ENCODE data around the gene ATG2B.
"Not testable (repeated sequence)": the region's sequence is repeated elsewhere in the genome, so short reads cannot be mapped to it uniquely, and the experiment has no call there.

Gene ATG2B

DNA sequence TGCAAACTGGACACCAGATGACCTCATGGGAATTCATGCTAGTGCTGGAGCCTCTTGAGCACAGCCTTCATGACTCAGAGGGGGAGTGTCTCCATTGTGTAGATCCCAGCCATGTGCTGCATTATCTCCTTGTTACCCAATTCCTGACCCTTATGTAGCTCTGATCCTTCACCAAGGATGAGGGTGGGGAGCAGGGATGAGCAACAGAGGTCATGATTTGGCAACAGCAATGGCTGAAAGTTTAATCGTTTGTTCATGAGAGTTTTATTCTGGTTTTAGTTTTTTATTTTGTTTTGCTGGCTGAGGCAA, 116.6 kb downstream of the ATG2B start:
- Histone ChIP-seq H3K4me2 (ENCODE audit: low read length) (no peak overlapping the region), H3K23ac (ENCODE audit: low read length) (no peak overlapping the region), H3K4me3 (ENCODE audit: low read length) (no peak overlapping the region), H2BK120ac (ENCODE audit: low read depth, low read length) (no peak overlapping the region), H2AK5ac (ENCODE audit: low read length) (no peak overlapping the region), H3K79me2 (ENCODE audit: control insufficient read depth, insufficient read depth, low read length) (no peaks in the 10 kb centered on the region), H3K27me3 (ENCODE audit: insufficient read depth, low read length, poor library complexity) (no peaks in the 10 kb centered on the region), H3K9ac (ENCODE audit: low read length) (no peak overlapping the region), H3K56ac (ENCODE audit: low read length) (no peak overlapping the region), H3K18ac (ENCODE audit: low read length) (no peak overlapping the region), H3K79me1 (ENCODE audit: low read length) (no peaks in the 10 kb centered on the region), H2BK15ac (replicated peaks; ENCODE audit: low read depth) (no peak overlapping the region), H3K4ac (ENCODE audit: low read depth, low read length) (no peak overlapping the region), H2BK5ac (ENCODE audit: low read length) (no peak overlapping the region), H3K4me1 (ENCODE audit: control insufficient read depth, low read depth, low read length) (no peaks in the 10 kb centered on the region), H3K27ac (ENCODE audit: low read depth, low read length) (no peak overlapping the region), H4K8ac (ENCODE audit: low read depth, low read length) (no peak overlapping the region), H3K36me3 (ENCODE audit: control insufficient read depth, insufficient read depth, low read length) (no peaks in the 10 kb centered on the region), H4K5ac (ENCODE audit: low read length) (no peak overlapping the region)
- peak; percentile 55 for DNase-seq
- no CpG with 5 or more reads among the region's 1 CpG for WGBS (ENCODE audit: extremely low coverage, insufficient coverage, low lambda C conversion rate)

DNA sequence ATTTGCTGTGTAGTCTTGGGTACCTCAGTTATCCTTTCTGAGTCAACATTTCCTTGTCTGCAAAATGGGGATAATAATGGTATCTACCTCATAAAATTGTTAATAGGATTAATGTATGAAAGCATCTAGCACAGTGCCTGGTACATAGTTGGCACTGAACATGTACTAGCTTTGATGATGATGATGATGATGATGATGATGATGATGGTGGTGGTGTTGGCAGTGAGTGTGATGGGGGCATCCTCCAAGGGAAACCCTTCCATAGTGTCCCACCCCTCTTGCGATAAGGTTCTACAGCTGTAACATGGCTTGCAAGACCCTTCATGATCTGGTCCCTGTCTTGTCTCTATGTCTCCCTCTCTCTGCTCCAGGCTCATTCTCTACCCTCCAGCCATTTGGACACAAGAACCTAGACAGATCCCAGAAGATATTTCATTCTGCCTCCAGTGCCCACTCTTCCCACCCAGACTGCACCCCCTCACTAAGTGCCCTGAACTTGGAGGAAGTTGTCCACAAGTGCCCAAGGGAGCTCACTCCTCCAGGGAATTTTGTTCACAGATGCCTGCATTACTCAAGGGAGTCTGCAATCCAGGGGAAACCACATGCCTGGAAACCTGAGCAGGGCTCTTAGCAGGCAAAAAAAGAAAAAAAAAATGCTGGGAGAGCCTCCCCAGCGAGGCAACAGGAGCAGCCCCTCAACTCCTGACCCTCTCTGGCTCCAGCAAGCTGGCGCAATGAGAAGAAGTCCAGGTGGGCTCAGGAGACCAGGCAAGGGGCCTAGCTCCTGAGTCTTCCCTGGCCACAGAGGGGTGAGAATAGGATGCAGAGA, 117.2 kb downstream of the ATG2B start:
- Histone ChIP-seq H3K36me3 (ENCODE audit: control insufficient read depth, insufficient read depth, low read length) (no peaks in the 10 kb centered on the region), H3K18ac (ENCODE audit: low read length) (no peak overlapping the region), H2AK5ac (ENCODE audit: low read length) (no peak overlapping the region), H2BK5ac (ENCODE audit: low read length) (no peak overlapping the region), H3K9ac (ENCODE audit: low read length) (no peak overlapping the region), H2BK15ac (replicated peaks; ENCODE audit: low read depth) (no peak overlapping the region), H3K79me2 (ENCODE audit: control insufficient read depth, insufficient read depth, low read length) (no peaks in the 10 kb centered on the region), H4K8ac (ENCODE audit: low read depth, low read length) (no peak overlapping the region), H3K27me3 (ENCODE audit: insufficient read depth, low read length, poor library complexity) (no peaks in the 10 kb centered on the region), H3K79me1 (ENCODE audit: low read length) (no peaks in the 10 kb centered on the region), H3K23ac (ENCODE audit: low read length) (no peak overlapping the region), H3K4ac (ENCODE audit: low read depth, low read length) (no peak overlapping the region), H3K4me3 (ENCODE audit: low read length) (no peak overlapping the region), H3K27ac (ENCODE audit: low read depth, low read length) (no peak overlapping the region), H2BK120ac (ENCODE audit: low read depth, low read length) (no peak overlapping the region), H4K5ac (ENCODE audit: low read length) (no peak overlapping the region), H3K4me1 (ENCODE audit: control insufficient read depth, low read depth, low read length) (no peaks in the 10 kb centered on the region), H3K56ac (ENCODE audit: low read length) (no peak overlapping the region), H3K4me2 (ENCODE audit: low read length) (no peak overlapping the region)
- no peak for DNase-seq
- no CpG with 5 or more reads among the region's 3 CpGs for WGBS (ENCODE audit: extremely low coverage, insufficient coverage, low lambda C conversion rate)

DNA sequence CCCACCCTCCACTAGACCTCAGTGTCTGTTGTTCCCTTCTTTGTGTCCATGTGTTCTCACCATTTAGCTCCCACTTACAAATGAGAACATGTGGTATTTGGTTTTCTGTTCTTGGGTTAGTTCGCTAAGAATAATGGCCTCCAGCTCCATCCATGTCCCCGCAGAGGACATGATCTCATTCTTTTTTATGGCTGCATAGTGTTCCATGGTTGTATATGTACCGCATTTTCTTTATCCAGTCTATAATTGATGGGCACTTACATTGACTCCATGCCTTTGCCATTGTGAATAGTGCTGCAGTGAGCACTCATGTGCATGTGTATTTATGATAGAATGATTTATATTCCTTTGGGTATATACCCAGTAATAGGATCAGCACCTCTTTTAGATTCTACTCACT, 118.1 kb downstream of the ATG2B start:
- not testable (repeated sequence) for H3K4me3 ChIP-seq (ENCODE audit: low read length); H4K5ac ChIP-seq (ENCODE audit: low read length); H3K4me2 ChIP-seq (ENCODE audit: low read length); H3K9ac ChIP-seq (ENCODE audit: low read length); H3K27me3 ChIP-seq (ENCODE audit: insufficient read depth, low read length, poor library complexity); H3K27ac ChIP-seq (ENCODE audit: low read depth, low read length); H2AK5ac ChIP-seq (ENCODE audit: low read length); H3K23ac ChIP-seq (ENCODE audit: low read length); H3K56ac ChIP-seq (ENCODE audit: low read length); H2BK5ac ChIP-seq (ENCODE audit: low read length); H3K4ac ChIP-seq (ENCODE audit: low read depth, low read length); H4K8ac ChIP-seq (ENCODE audit: low read depth, low read length); H3K36me3 ChIP-seq (ENCODE audit: control insufficient read depth, insufficient read depth, low read length); H3K4me1 ChIP-seq (ENCODE audit: control insufficient read depth, low read depth, low read length); H2BK120ac ChIP-seq (ENCODE audit: low read depth, low read length); H3K79me2 ChIP-seq (ENCODE audit: control insufficient read depth, insufficient read depth, low read length); H2BK15ac ChIP-seq (replicated peaks; ENCODE audit: low read depth); H3K18ac ChIP-seq (ENCODE audit: low read length); DNase-seq; H3K79me1 ChIP-seq (ENCODE audit: low read length)
- no CpG with 5 or more reads among the region's 3 CpGs for WGBS (ENCODE audit: extremely low coverage, insufficient coverage, low lambda C conversion rate)

DNA sequence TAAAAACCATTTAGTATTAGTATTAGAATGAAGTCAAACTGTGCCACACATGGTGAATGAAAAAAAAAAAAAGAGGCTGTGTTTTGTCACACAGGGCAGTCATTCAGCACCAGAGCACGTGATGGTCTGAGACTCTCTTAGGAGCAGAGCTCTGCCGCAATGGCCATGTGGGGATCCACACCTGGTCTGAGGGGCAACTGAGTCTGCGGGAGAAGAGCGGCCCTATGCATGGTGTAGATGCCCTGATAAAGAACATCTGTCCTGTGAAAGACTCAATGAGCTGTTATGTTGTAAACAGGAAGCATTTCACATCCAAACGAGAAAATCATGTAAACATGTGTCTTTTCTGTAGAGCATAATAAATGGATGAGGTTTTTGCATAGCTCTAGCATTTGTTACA, 119.4 kb downstream of the ATG2B start:
- Histone ChIP-seq H3K4me1 (ENCODE audit: control insufficient read depth, low read depth, low read length) (no peaks in the 10 kb centered on the region), H3K36me3 (ENCODE audit: control insufficient read depth, insufficient read depth, low read length) (no peaks in the 10 kb centered on the region), H3K27ac (ENCODE audit: low read depth, low read length) (no peak overlapping the region), H3K27me3 (ENCODE audit: insufficient read depth, low read length, poor library complexity) (no peaks in the 10 kb centered on the region), H3K4me2 (ENCODE audit: low read length) (no peak overlapping the region), H3K9ac (ENCODE audit: low read length) (no peak overlapping the region), H4K5ac (ENCODE audit: low read length) (no peak overlapping the region), H3K79me2 (ENCODE audit: control insufficient read depth, insufficient read depth, low read length) (no peaks in the 10 kb centered on the region), H3K56ac (ENCODE audit: low read length) (no peak overlapping the region), H4K8ac (ENCODE audit: low read depth, low read length) (no peak overlapping the region), H2AK5ac (ENCODE audit: low read length) (no peak overlapping the region), H3K18ac (ENCODE audit: low read length) (no peak overlapping the region), H2BK120ac (ENCODE audit: low read depth, low read length) (no peak overlapping the region), H2BK5ac (ENCODE audit: low read length) (no peak overlapping the region), H3K4me3 (ENCODE audit: low read length) (no peak overlapping the region), H3K4ac (ENCODE audit: low read depth, low read length) (no peak overlapping the region), H3K79me1 (ENCODE audit: low read length) (no peaks in the 10 kb centered on the region), H2BK15ac (replicated peaks; ENCODE audit: low read depth) (no peak overlapping the region), H3K23ac (ENCODE audit: low read length) (no peak overlapping the region)
- no CpG with 5 or more reads among the region's 5 CpGs for WGBS (ENCODE audit: extremely low coverage, insufficient coverage, low lambda C conversion rate)
- no peak for DNase-seq

DNA sequence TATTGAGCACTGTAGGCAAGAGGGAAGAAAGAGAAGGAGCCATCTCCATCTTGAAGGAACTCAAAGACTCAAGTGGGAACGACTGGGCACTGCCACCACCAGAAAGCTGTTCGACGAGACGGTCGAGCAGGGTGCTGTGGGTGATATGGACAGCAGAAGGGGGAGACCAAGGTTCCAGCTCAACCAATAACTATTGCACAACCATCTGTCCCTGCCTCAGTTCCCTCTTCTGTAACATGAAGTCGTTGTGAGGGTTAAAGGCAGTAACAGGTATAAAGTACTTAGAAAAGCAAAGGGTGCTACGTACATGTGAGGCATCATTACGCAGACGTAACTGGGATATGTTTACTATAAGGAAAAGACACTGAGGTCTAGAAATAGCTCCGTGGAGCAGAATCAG, 121.0 kb downstream of the ATG2B start:
- Histone ChIP-seq H3K56ac (ENCODE audit: low read length) (no peak overlapping the region), H3K79me1 (ENCODE audit: low read length) (no peaks in the 10 kb centered on the region), H2AK5ac (ENCODE audit: low read length) (no peak overlapping the region), H3K18ac (ENCODE audit: low read length) (no peak overlapping the region), H2BK15ac (replicated peaks; ENCODE audit: low read depth) (no peak overlapping the region), H3K23ac (ENCODE audit: low read length) (no peak overlapping the region), H3K36me3 (ENCODE audit: control insufficient read depth, insufficient read depth, low read length) (no peaks in the 10 kb centered on the region), H3K27me3 (ENCODE audit: insufficient read depth, low read length, poor library complexity) (no peaks in the 10 kb centered on the region), H3K9ac (ENCODE audit: low read length) (no peak overlapping the region), H2BK5ac (ENCODE audit: low read length) (no peak overlapping the region), H2BK120ac (ENCODE audit: low read depth, low read length) (no peak overlapping the region), H3K4me2 (ENCODE audit: low read length) (no peak overlapping the region), H4K8ac (ENCODE audit: low read depth, low read length) (no peak overlapping the region), H3K4me1 (ENCODE audit: control insufficient read depth, low read depth, low read length) (no peaks in the 10 kb centered on the region), H3K4ac (ENCODE audit: low read depth, low read length) (no peak overlapping the region), H3K79me2 (ENCODE audit: control insufficient read depth, insufficient read depth, low read length) (no peaks in the 10 kb centered on the region), H4K5ac (ENCODE audit: low read length) (no peak overlapping the region), H3K27ac (ENCODE audit: low read depth, low read length) (no peak overlapping the region), H3K4me3 (ENCODE audit: low read length) (no peak overlapping the region)
- WGBS (ENCODE audit: extremely low coverage, insufficient coverage, low lambda C conversion rate): no CpG with 5 or more reads among the region's 10 CpGs
- no peak for DNase-seq

DNA sequence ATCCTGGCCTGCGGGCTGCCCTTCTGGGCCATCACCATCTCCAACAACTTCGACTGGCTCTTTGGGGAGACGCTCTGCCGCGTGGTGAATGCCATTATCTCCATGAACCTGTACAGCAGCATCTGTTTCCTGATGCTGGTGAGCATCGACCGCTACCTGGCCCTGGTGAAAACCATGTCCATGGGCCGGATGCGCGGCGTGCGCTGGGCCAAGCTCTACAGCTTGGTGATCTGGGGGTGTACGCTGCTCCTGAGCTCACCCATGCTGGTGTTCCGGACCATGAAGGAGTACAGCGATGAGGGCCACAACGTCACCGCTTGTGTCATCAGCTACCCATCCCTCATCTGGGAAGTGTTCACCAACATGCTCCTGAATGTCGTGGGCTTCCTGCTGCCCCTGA, 122.5 kb downstream of the ATG2B start:
- no peak overlapping the region for H3K18ac ChIP-seq (ENCODE audit: low read length)
- H3K56ac ChIP-seq (ENCODE audit: low read length): no peak overlapping the region
- no peaks in the 10 kb centered on the region for H3K27me3 ChIP-seq (ENCODE audit: insufficient read depth, low read length, poor library complexity)
- no peak overlapping the region for H3K4ac ChIP-seq (ENCODE audit: low read depth, low read length)
- H3K79me1 ChIP-seq (ENCODE audit: low read length): no peaks in the 10 kb centered on the region
- H3K27ac ChIP-seq (ENCODE audit: low read depth, low read length): no peak overlapping the region
- no peak overlapping the region for H3K4me3 ChIP-seq (ENCODE audit: low read length)
- H2BK15ac ChIP-seq (replicated peaks; ENCODE audit: low read depth): no peak overlapping the region
- H3K9ac ChIP-seq (ENCODE audit: low read length): no peak overlapping the region
- no peak overlapping the region for H2BK120ac ChIP-seq (ENCODE audit: low read depth, low read length)
- no peak overlapping the region for H2BK5ac ChIP-seq (ENCODE audit: low read length)
- no peak overlapping the region for H2AK5ac ChIP-seq (ENCODE audit: low read length)
- no peak overlapping the region for H3K4me2 ChIP-seq (ENCODE audit: low read length)
- no peak overlapping the region for H3K23ac ChIP-seq (ENCODE audit: low read length)
- WGBS (ENCODE audit: extremely low coverage, insufficient coverage, low lambda C conversion rate): no CpG with 5 or more reads among the region's 18 CpGs
- DNase-seq: no peak
- H3K36me3 ChIP-seq (ENCODE audit: control insufficient read depth, insufficient read depth, low read length): no peaks in the 10 kb centered on the region
- peaks cover 4% of the 10 kb centered on the region for H3K4me1 ChIP-seq (ENCODE audit: control insufficient read depth, low read depth, low read length)
- H3K79me2 ChIP-seq (ENCODE audit: control insufficient read depth, insufficient read depth, low read length): no peaks in the 10 kb centered on the region
- no peak overlapping the region for H4K5ac ChIP-seq (ENCODE audit: low read length)
- no peak overlapping the region for H4K8ac ChIP-seq (ENCODE audit: low read depth, low read length)
